NCI-H2107 (cell line): ENCODE data around the gene JAZF1.
"Not testable (repeated sequence)": the region's sequence is repeated elsewhere in the genome, so short reads cannot be mapped to it uniquely, and the experiment has no call there.

ENCODE experiments used
- DNase-seq: peaks from one replicate; lab custom pipeline; 2025; lab: John Stamatoyannopoulos, UW

JAZF1 gene

GRCh38 chr7:27872356-27873275, 308.0 kb downstream of the JAZF1 start:
- no peak for DNase-seq

DNA sequence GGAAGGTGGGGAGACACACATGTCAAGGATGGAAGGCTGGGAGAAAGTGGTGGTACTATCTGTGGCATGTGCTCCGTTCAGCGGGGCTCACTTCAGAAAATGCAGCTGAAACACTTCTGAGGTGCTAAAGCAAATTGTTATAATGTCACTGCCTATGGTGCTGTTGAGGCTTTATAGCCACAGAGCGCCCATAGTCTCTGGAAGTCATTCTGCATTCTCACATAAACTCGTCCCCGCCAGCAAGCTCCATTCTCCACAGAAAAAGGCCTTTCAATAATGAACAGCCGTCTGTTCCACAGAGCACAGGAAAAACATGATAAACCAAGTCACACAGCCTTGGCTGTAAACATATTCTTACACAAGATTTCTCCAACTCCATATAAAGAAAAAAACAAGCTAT, 308.7 kb downstream of the JAZF1 start:
- DNase-seq, result no peak

GRCh38 chr7:27871086-27871485, 309.5 kb downstream of the JAZF1 start:
- no peak for DNase-seq

GRCh38 chr7:27870595-27870994, 310.0 kb downstream of the JAZF1 start:
- no peak for DNase-seq

- DNase-seq, result no peak
Observed at GRCh38 chr7:27869056-27869455, 311.5 kb downstream of the JAZF1 start.

DNA sequence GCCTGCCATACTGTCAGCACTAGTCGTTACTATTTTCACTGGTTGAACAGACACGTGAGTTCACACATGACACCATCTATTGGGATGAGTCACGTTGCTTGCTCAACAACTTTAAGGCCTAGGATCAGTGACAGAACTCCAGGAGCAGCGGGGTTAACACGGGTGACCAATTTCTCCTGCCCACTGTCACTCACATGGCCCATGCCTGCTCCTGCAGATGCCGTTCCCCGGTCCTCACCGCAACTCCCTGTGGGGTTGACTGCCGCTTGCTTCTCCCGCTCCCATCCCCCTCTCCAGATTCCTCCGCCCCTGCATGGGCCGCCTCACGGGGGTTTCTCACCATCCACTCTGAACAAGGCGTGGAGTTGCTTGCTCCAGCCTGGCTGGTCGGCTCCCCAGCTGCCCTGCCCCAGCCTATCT, 312.5 kb downstream of the JAZF1 start:
- DNase-seq, result no peak

- DNase-seq, result no peak
Observed at GRCh38 chr7:27866828-27867672, 313.5 kb downstream of the JAZF1 start.

DNA sequence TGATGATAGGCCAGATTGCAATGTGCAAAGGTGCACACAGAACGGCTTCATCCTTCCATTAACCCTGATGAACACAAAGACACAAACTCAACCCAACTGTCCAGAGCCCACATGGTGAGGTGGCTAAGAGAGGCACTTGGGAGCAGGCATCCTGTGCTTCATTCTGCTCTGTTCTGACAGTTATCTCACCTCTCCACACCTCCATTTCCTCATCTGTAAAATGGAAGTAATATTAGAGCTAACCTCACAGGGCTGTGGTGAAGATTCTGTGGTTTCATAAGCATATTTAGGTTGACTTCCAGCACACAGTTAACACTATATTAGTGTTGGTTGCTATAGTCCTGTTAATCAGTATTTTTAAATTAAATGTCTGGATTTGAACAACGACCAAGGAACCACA, 314.3 kb downstream of the JAZF1 start:
- no peak for DNase-seq

DNA sequence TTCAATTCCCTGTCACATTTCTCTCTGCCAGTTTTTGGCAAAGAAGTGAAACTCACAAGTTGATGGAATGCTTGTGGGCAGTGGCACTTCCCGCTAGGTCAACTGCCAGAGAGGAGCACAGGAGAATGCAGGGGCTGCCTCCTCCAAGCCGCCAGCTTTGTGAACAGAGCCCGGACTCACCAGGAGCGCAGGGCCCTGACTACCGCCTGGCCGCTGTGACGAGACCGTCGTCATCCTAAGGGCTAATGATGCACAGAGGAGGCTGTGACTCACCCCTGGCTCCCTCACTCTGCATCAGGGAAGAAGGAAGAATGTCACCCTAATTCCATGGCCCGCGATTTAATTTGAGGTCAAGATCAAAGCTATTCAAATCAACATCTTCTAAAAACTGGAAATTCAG, 316.7 kb downstream of the JAZF1 start:
- DNase-seq, result no peak

GRCh38 chr7:27861747-27862146, 318.8 kb downstream of the JAZF1 start:
- DNase-seq, result no peak

- no peak for DNase-seq
Observed at GRCh38 chr7:27860800-27861199, 319.8 kb downstream of the JAZF1 start.

DNA sequence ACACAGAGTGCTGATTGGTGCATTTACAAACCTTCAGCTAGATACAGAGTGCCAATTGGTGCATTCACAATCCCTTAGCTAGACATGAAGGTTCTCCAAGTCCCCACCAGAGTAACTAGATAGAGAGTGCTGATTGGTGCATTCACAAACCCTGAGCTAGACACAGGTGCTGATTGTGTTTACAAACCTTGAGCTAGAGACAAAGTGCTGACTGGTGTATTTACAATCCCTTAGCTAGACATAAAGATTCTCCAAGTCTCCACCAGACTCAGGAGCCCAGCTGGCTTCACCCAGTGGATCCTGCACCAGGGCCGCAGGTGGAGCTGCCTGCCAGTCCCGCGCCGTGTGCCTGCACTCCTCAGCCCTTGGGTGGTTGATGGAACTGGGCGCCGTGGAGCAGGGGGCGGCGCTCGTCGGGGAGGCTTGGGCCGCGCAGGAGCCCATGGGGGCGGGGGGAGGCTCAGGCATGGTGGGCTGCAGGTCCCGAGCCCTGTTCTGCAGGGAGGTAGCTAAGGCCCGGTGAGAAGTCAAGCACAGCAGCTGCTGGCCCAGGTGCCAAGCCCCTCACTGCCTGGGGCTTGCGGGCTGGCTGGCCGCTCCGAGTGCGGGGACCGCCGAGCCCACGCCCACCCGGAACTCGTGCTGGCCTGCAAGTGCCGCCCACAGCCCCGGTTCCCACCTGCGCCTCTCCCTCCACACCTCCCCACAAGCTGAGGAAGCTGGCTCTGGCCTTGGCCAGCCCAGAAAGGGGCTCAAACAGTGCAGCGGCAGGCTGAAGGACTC, 323.7 kb downstream of the JAZF1 start:
- not testable (repeated sequence) for DNase-seq

- no peak for DNase-seq
Observed at GRCh38 chr7:27850531-27850930, 330.1 kb downstream of the JAZF1 start.

- DNase-seq, result no peak
Observed at GRCh38 chr7:27846388-27846787, 334.2 kb downstream of the JAZF1 start.

GRCh38 chr7:27843584-27844305, 336.9 kb downstream of the JAZF1 start:
- no peak for DNase-seq

DNA sequence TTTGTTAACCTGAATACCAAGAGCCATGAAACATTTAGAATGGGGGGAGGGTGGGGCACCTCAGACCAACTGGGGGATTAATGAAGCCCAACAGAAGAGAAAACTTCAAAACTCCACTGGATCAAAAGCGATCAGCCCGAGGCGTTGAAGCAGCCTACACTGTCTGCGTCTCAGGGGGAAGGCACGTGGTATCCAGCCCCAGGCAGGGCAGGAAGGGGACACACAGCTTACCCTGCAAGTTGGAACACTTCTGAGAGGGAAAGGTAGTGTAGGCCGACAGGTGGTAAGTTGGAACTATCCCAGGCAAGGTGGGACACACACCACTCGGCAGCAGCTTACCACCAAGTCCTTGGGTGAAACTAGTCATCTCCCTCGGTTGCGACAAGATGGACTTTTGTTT, 337.7 kb downstream of the JAZF1 start:
- DNase-seq, result no peak

DNA sequence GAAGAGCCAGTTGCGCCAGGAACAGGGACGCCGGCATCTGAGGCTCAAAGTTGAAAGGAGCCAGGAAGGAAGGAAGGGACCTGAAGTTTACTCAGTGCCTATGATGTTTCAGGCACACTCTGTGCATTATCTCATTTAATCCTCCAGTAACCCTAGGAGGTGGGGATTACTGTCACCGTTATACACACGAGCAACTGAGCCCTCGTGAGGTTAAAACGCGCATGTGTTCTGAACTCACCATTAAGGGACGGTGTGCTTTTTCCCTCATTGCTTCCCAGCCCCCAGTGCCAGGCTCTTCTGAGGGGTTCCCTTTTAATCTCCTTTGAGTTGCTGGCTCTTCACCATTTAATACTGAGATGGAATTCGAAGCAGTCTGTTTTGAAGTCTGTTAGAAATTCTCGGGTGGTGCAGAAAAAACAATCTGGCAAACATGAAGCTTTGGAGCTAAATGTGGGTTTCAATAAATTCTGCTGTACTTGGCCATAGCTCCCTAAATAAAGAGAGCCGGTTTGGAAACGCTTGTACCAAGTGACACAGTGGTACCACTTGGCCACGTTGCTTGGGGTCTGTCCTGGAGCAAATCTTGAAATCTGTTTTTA, 338.4 kb downstream of the JAZF1 start:
- no peak for DNase-seq

GRCh38 chr7:27840760-27841364, 339.7 kb downstream of the JAZF1 start:
- DNase-seq, result no peak

- no peak for DNase-seq
Observed at GRCh38 chr7:27840313-27840712, 340.3 kb downstream of the JAZF1 start.

DNA sequence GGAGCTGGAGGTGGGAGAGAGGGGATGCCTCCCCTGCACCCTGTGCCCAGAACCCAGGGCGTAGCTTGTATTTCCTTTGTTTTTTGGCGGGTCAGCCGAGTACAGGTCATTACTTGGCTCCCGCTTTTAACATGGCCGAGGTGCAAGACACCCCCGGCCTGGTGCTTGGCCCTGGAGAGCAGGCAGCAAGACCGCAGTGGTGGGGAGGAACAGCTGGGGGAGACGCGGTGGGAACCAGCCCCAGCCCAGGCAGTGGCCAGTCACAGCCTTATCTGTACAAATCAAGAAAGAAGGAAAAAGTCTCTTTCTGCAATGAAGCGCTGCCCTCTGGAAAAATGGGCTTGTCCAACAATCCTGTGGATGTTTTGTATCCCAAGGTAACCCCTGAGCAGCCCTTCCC, 341.5 kb downstream of the JAZF1 start:
- no peak for DNase-seq

DNA sequence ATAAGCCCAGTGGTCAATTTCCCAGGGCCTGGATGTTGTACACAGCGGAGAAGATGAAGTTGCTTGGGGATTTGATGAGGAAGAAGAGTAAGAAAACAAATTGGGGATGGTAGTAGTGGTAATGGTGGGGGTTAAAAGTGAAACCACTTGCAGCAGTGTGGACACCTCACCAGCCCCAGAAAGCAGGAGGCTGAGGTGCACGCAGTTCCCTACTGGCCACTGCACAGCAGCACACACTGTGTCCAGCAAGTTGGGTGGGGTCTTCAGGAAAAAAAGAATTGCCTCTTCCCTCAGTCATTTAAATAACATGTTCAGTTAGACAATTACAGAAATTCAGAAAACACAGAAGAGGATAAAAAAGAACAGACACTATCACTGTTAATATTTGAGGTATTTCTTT, 344.1 kb downstream of the JAZF1 start:
- DNase-seq, result no peak
